ENCODE results near the gene SPOCK1. TPM values are rescaled to one million over a fixed set of nuclear protein-coding genes. Genes with fewer than 3 reads are reported as not detected.

SPOCK1 gene
- total RNA-seq, 1 experiment from 2014 or later = 0.27 TPM

- TF ChIP-seq JUND (IDR thresholded peaks at IDR 0.05) (no peak), YY1 (IDR thresholded peaks at IDR 0.05; ENCODE audit: extremely low read depth, insufficient replicate concordance, low read depth, low read length) (no peak), FOSL1 (IDR thresholded peaks at IDR 0.05; ENCODE audit: low read depth) (no peak)
- Histone ChIP-seq H3K36me3 (ENCODE audit: control insufficient read depth in 1 of 2, insufficient read depth in 2 of 2, low read length in 2 of 2) (no peaks in the 10 kb centered on the region), H3K4me1 (ENCODE audit: control insufficient read depth in 1 of 2, insufficient read depth in 2 of 2, low read length in 2 of 2) (no peaks in the 10 kb centered on the region), H3K9ac (ENCODE audit: low read length) (no peak overlapping the region), H3K9me3 (ENCODE audit: control insufficient read depth in 1 of 2, insufficient read depth in 1 of 2, low read depth in 1 of 2, low read length in 2 of 2) (no peaks in the 10 kb centered on the region), H2AFZ (ENCODE audit: low read depth, low read length, poor library complexity, severe bottlenecking) (no peak overlapping the region), H3K79me2 (ENCODE audit: insufficient read depth, low read length) (no peaks in the 10 kb centered on the region), H4K20me1 (ENCODE audit: insufficient read depth) (no peaks in the 10 kb centered on the region), H3K4me2 (ENCODE audit: low read length) (no peak overlapping the region), H3K4me3 (replicated peaks in 1 of 2; ENCODE audit: low read depth in 1 of 2, low read length in 2 of 2) (no peak overlapping the region), H3K27me3 (ENCODE audit: insufficient read depth, low read length) (peaks cover 25% of the 10 kb centered on the region), H3K27ac (ENCODE audit: low read depth, low read length) (no peak overlapping the region), H3K9me2 (ENCODE audit: insufficient read depth) (no peaks in the 10 kb centered on the region)
- RAD21 ChIA-PET (ENCODE audit: low non-redundant PET in 1 of 2, low total read pairs in 2 of 2, uncharacterized antibody in 2 of 2, unreplicated experiment in 2 of 2) = no interaction called here
- CTCF ChIA-PET = no interaction called here
- intact Hi-C loops (cut with micrococcal nuclease) = no loop called here
- no peak for ATAC-seq
- no peak for DNase-seq (ENCODE audit: low read depth, low spot score)
- POLR2A ChIA-PET = no interaction called here
- BruUV-seq (replicated peaks) = no TSS peak
Observed at GRCh38 chr5:137035480-137035878, 463.6 kb downstream of the SPOCK1 start.

- H3K4me1 ChIP-seq (ENCODE audit: control insufficient read depth in 1 of 2, insufficient read depth in 2 of 2, low read length in 2 of 2) = no peaks in the 10 kb centered on the region
- CTCF ChIA-PET = no interaction called here
- no peak overlapping the region for H3K9ac ChIP-seq (ENCODE audit: low read length)
- H3K9me3 ChIP-seq (ENCODE audit: control insufficient read depth in 1 of 2, insufficient read depth in 1 of 2, low read depth in 1 of 2, low read length in 2 of 2) = no peaks in the 10 kb centered on the region
- no peaks in the 10 kb centered on the region for H3K36me3 ChIP-seq (ENCODE audit: control insufficient read depth in 1 of 2, insufficient read depth in 2 of 2, low read length in 2 of 2)
- ATAC-seq (no peak), DNase-seq (ENCODE audit: low read depth, low spot score) (no peak)
- TF ChIP-seq POLR2A (IDR thresholded peaks at IDR 0.05; ENCODE audit: borderline replicate concordance, extremely low read depth, insufficient read depth, insufficient read length) = no peak
- no peak for TF ChIP-seq REST (IDR thresholded peaks at IDR 0.05; ENCODE audit: low read depth)
- TF ChIP-seq CBX3 (IDR thresholded peaks at IDR 0.05; ENCODE audit: low read depth) = no peak
- no peak for TF ChIP-seq JUND (IDR thresholded peaks at IDR 0.05)
- TF ChIP-seq, protein P1, sequence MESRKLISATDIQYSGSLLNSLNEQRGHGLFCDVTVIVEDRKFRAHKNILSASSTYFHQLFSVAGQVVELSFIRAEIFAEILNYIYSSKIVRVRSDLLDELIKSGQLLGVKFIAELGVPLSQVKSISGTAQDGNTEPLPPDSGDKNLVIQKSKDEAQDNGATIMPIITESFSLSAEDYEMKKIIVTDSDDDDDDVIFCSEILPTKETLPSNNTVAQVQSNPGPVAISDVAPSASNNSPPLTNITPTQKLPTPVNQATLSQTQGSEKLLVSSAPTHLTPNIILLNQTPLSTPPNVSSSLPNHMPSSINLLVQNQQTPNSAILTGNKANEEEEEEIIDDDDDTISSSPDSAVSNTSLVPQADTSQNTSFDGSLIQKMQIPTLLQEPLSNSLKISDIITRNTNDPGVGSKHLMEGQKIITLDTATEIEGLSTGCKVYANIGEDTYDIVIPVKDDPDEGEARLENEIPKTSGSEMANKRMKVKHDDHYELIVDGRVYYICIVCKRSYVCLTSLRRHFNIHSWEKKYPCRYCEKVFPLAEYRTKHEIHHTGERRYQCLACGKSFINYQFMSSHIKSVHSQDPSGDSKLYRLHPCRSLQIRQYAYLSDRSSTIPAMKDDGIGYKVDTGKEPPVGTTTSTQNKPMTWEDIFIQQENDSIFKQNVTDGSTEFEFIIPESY (IDR thresholded peaks at IDR 0.05; ENCODE audit: extremely low read depth, insufficient replicate concordance, low read length) = no peak
- TF ChIP-seq ATF3 (IDR thresholded peaks at IDR 0.05) = no peak
- no peak for TF ChIP-seq RAD21 (IDR thresholded peaks at IDR 0.05; ENCODE audit: low read depth)
- no peak for TF ChIP-seq EGR1 (IDR thresholded peaks at IDR 0.05; ENCODE audit: low read depth)
- TF ChIP-seq CEBPB (IDR thresholded peaks at IDR 0.05; ENCODE audit: low read depth) = no peak
- H3K27ac ChIP-seq (ENCODE audit: low read depth, low read length) = no peak overlapping the region
- H4K20me1 ChIP-seq (ENCODE audit: insufficient read depth) = no peaks in the 10 kb centered on the region
- no peaks in the 10 kb centered on the region for H3K79me2 ChIP-seq (ENCODE audit: insufficient read depth, low read length)
- H3K27me3 ChIP-seq (ENCODE audit: insufficient read depth, low read length) = peaks cover 30% of the 10 kb centered on the region
- POLR2A ChIA-PET = no interaction called here
- no peaks in the 10 kb centered on the region for H3K9me2 ChIP-seq (ENCODE audit: insufficient read depth)
- H2AFZ ChIP-seq (ENCODE audit: low read depth, low read length, poor library complexity, severe bottlenecking) = no peak overlapping the region
- H3K4me3 ChIP-seq (replicated peaks in 1 of 2; ENCODE audit: low read depth in 1 of 2, low read length in 2 of 2) = no peak overlapping the region
- intact Hi-C loops (cut with micrococcal nuclease) = no loop called here
- no peak overlapping the region for H3K4me2 ChIP-seq (ENCODE audit: low read length)
- BruUV-seq (replicated peaks) = no TSS peak
- RAD21 ChIA-PET (ENCODE audit: low non-redundant PET in 1 of 2, low total read pairs in 2 of 2, uncharacterized antibody in 2 of 2, unreplicated experiment in 2 of 2) = no interaction called here
Observed at GRCh38 chr5:137034764-137035479, 464.2 kb downstream of the SPOCK1 start.

Data from HCT116 (cell line).